Measurements from ENCODE around the gene OR5D16. TPM values are rescaled to one million over a fixed set of nuclear protein-coding genes. Genes with fewer than 3 reads are reported as not detected.

OR5D16 gene
- total and polyA plus RNA-seq, 2 of the 4 experiments (the other 2 are of a cell fraction), result not detected

- no CpG with 5 or more reads among the region's 2 CpGs for WGBS, 2 experiments (ENCODE audit: extremely low coverage in 2 of 2, insufficient read length in 1 of 2)
- Histone ChIP-seq H3K23ac (ENCODE audit: low read depth, low read length) (no peak overlapping the region), H3K14ac (replicated peaks; ENCODE audit: low read depth, low read length) (no peak overlapping the region), H3K4me2 (ENCODE audit: low read depth, low read length) (no peak overlapping the region), H3K9ac (ENCODE audit: low read depth, low read length) (no peak overlapping the region), H3K9me3 (ENCODE audit: control insufficient read depth, insufficient read depth, low read length) (0 out of 2 replicates have a peak, but pooled peaks cover 1% of the 10 kb centered on the region), H3K27me3 (ENCODE audit: control insufficient read depth, insufficient read depth, low read length) (no peaks in the 10 kb centered on the region), H3K36me3 (ENCODE audit: control insufficient read depth, insufficient read depth, low read length) (no peaks in the 10 kb centered on the region), H3K18ac (ENCODE audit: low read depth, low read length) (no peak overlapping the region), H3K79me1 (ENCODE audit: low read depth in 1 of 2, low read length in 2 of 2) (no peaks in the 10 kb centered on the region), H3K9me1 (ENCODE audit: insufficient read depth, low read length) (no peaks in the 10 kb centered on the region), H2AFZ (replicated peaks; ENCODE audit: low read length, poor library complexity) (no peak overlapping the region), H2AK9ac (replicated peaks; ENCODE audit: low read depth, low read length, poor library complexity) (no peak overlapping the region), H3K56ac (ENCODE audit: extremely low read depth, insufficient read depth, low read length) (no peak overlapping the region), H2BK120ac (ENCODE audit: low read depth, low read length) (no peak overlapping the region), H2AK5ac (ENCODE audit: low read depth, low read length) (no peak overlapping the region), H3K4me1 (ENCODE audit: control insufficient read depth, insufficient read depth, low read length) (no peaks in the 10 kb centered on the region), H3K27ac (ENCODE audit: insufficient read depth, low read length) (no peak overlapping the region), H3K4me3 (ENCODE audit: insufficient read depth, low read depth, low read length) (no peak overlapping the region), H4K91ac (ENCODE audit: insufficient read depth, low read depth, low read length) (no peak overlapping the region), H4K5ac (ENCODE audit: low read depth, low read length) (no peak overlapping the region), H2BK20ac (ENCODE audit: low read depth, low read length) (no peak overlapping the region), H4K8ac (ENCODE audit: low read depth in 2 of 2, low read length in 2 of 2) (no peak overlapping the region), H3K4ac (ENCODE audit: low read depth, low read length) (no peak overlapping the region), H2BK5ac (ENCODE audit: low read depth, low read length, poor library complexity, severe bottlenecking) (peak overlapping the region; percentile 58), H2BK15ac (ENCODE audit: low read depth, low read length) (no peak overlapping the region), H4K20me1 (ENCODE audit: insufficient read depth, low read length) (no peaks in the 10 kb centered on the region)
- in situ Hi-C loops (cut with MboI; ENCODE audit: low sequenced_read_pairs), result no loop called here
- dilution Hi-C loops (cut with HindIII; ENCODE audit: low sequenced_read_pairs, unreplicated experiment), result no loop called here
- no peak for DNase-seq
- intact Hi-C loops (cut with micrococcal nuclease), result no loop called here
- no TSS peak for BruUV-seq (replicated peaks)
- CTCF ChIA-PET, result no interaction called here
- TF ChIP-seq MAFK (IDR thresholded peaks at IDR 0.05; ENCODE audit: low read depth, low read length) (peak; percentile 21; the same call in 1 of the 2 replicates), POLR2A (IDR thresholded peaks at IDR 0.05; ENCODE audit: low read depth, low read length) (no peak), MAZ (IDR thresholded peaks at IDR 0.05; ENCODE audit: borderline replicate concordance, low read depth, low read length) (no peak), CHD1 (IDR thresholded peaks at IDR 0.05; ENCODE audit: low read depth, low read length) (no peak), NFE2L2 (IDR thresholded peaks at IDR 0.05; ENCODE audit: low read depth, low read length) (no peak)
- no peak for ATAC-seq (ENCODE audit: low read depth)
- POLR2A ChIA-PET (ENCODE audit: unreplicated experiment), result no interaction called here
Observed at GRCh38 chr11:55847453-55847852, 8.9 kb downstream of the OR5D16 start.

All from IMR-90 (cell line).